Measurements from ENCODE around the gene CEACAM18. TPM values are rescaled to one million over a fixed set of nuclear protein-coding genes. Genes with fewer than 3 reads are reported as not detected.

CEACAM18 gene
- total and polyA plus RNA-seq, 2 of the 4 experiments (the other 2 are of a cell fraction), result not detected

GRCh38 chr19:51441410-51442390, 36.6 kb upstream of the CEACAM18 start:
- intact Hi-C loops (cut with micrococcal nuclease) (no loop called here), dilution Hi-C loops (cut with HindIII; ENCODE audit: low sequenced_read_pairs, unreplicated experiment) (no loop called here)
- CTCF ChIA-PET, result no interaction called here

More at GRCh38 chr19:51441410-51442390, 36.6 kb upstream of the CEACAM18 start:
- no peak overlapping the region for H2AK5ac ChIP-seq (ENCODE audit: low read depth, low read length)
- H3K14ac ChIP-seq (replicated peaks; ENCODE audit: low read depth, low read length), result no peak overlapping the region
- H3K9me1 ChIP-seq (ENCODE audit: insufficient read depth, low read length), result no peaks in the 10 kb centered on the region
- H4K20me1 ChIP-seq (ENCODE audit: insufficient read depth, low read length), result no peaks in the 10 kb centered on the region
- H4K91ac ChIP-seq (ENCODE audit: insufficient read depth, low read depth, low read length), result no peak overlapping the region
- H3K4ac ChIP-seq (ENCODE audit: low read depth, low read length), result no peak overlapping the region
- H2AFZ ChIP-seq (replicated peaks; ENCODE audit: low read length, poor library complexity), result no peak overlapping the region
- POLR2A ChIA-PET (ENCODE audit: unreplicated experiment), result no interaction called here
- no peak for TF ChIP-seq MXI1 (IDR thresholded peaks at IDR 0.05; ENCODE audit: borderline replicate concordance, low read depth, low read length)
- TF ChIP-seq CEBPB (IDR thresholded peaks at IDR 0.05; ENCODE audit: low read depth, low read length), result no peak
- no peak for TF ChIP-seq RFX5 (IDR thresholded peaks at IDR 0.05; ENCODE audit: low read depth, low read length)
- TF ChIP-seq SMC3 (IDR thresholded peaks at IDR 0.05; ENCODE audit: low read depth, low read length), result no peak
- no peak for TF ChIP-seq FOS (IDR thresholded peaks at IDR 0.05; ENCODE audit: low read depth, low read length)
- 70% methylated on average over 2 of the region's 31 CpGs; no CpG with 5 or more reads in 1 of the 2 experiments for WGBS, 2 experiments (ENCODE audit: extremely low coverage in 2 of 2, insufficient read length in 1 of 2)
- H3K36me3 ChIP-seq (ENCODE audit: control insufficient read depth, insufficient read depth, low read length), result no peaks in the 10 kb centered on the region
- H4K8ac ChIP-seq (ENCODE audit: low read depth in 2 of 2, low read length in 2 of 2), result no peak overlapping the region
- no peak overlapping the region for H3K9ac ChIP-seq (ENCODE audit: low read depth, low read length)
- in situ Hi-C loops (cut with MboI; ENCODE audit: low sequenced_read_pairs), result no loop called here
- H2BK120ac ChIP-seq (ENCODE audit: low read depth, low read length), result no peak overlapping the region
- H3K4me2 ChIP-seq (ENCODE audit: low read depth, low read length), result no peak overlapping the region
- H3K9me3 ChIP-seq (ENCODE audit: control insufficient read depth, insufficient read depth, low read length), result peaks cover 5% of the 10 kb centered on the region
- H2BK5ac ChIP-seq (ENCODE audit: low read depth, low read length, poor library complexity, severe bottlenecking), result no peak overlapping the region
- H3K18ac ChIP-seq (ENCODE audit: low read depth, low read length), result no peak overlapping the region
- no peak overlapping the region for H2AK9ac ChIP-seq (replicated peaks; ENCODE audit: low read depth, low read length, poor library complexity)
- H3K27me3 ChIP-seq (ENCODE audit: control insufficient read depth, insufficient read depth, low read length), result no peaks in the 10 kb centered on the region
- H3K79me1 ChIP-seq (ENCODE audit: low read depth in 1 of 2, low read length in 2 of 2), result no peaks in the 10 kb centered on the region
- H2BK15ac ChIP-seq (ENCODE audit: low read depth, low read length), result no peak overlapping the region
- no peak overlapping the region for H3K27ac ChIP-seq (ENCODE audit: insufficient read depth, low read length)
- H4K5ac ChIP-seq (ENCODE audit: low read depth, low read length), result no peak overlapping the region
- no peaks in the 10 kb centered on the region for H3K4me1 ChIP-seq (ENCODE audit: control insufficient read depth, insufficient read depth, low read length)
- H3K56ac ChIP-seq (ENCODE audit: extremely low read depth, insufficient read depth, low read length), result no peak overlapping the region
- BruUV-seq (replicated peaks), result no TSS peak
- no peak overlapping the region for H3K4me3 ChIP-seq (ENCODE audit: insufficient read depth, low read depth, low read length)
- ATAC-seq (ENCODE audit: low read depth) (no peak), DNase-seq (no peak)
- H3K23ac ChIP-seq (ENCODE audit: low read depth, low read length), result no peak overlapping the region
- no peak overlapping the region for H2BK20ac ChIP-seq (ENCODE audit: low read depth, low read length)

Measured in IMR-90 (cell line).